Peyer's patch (tissue), 4 donors: ENCODE results near the gene RAB4B. TPM values are rescaled to one million over a fixed set of nuclear protein-coding genes. Genes with fewer than 3 reads are reported as not detected.
"Not testable (repeated sequence)": the region's sequence is repeated elsewhere in the genome, so short reads cannot be mapped to it uniquely, and the experiment has no call there.

ENCODE experiments used
- DNase-seq, 3 donors: peaks; one replicate each; pipeline ENCODE4 v3.0.0-alpha.2; 2017 to 2019
- H3K27ac ChIP-seq, 4 donors: fragments of 200-600 bp; sonication (generic); one replicate each; pipeline ENCODE4 v1.5.1; 2016 to 2019
- H3K27me3 ChIP-seq, 2 donors: fragments of 200-600 bp; sonication (generic); one replicate each; pipeline ENCODE4 v1.5.1; 2019
- H3K36me3 ChIP-seq, 3 donors: fragments of 200-600 bp; sonication (generic); one replicate each; pipeline ENCODE4 v1.5.1; 2016 to 2019
- H3K4me1 ChIP-seq, 4 donors: fragments of 200-600 bp; sonication (generic); one replicate each; pipeline ENCODE4 v1.5.1; 2016 to 2019
- H3K4me3 ChIP-seq, 4 donors: fragments of 200-600 bp; sonication (generic); 1 replicate in 3 of 4; 2 replicates in 1 of 4; pipeline ENCODE4 v1.5.1; 2016 to 2019; ENCODE audit warnings: mild to moderate bottlenecking in 1 of 4
- H3K9me3 ChIP-seq, 4 donors: fragments of 200-600 bp; sonication (generic); one replicate each; pipeline ENCODE4 v1.5.1; 2016 to 2019; ENCODE audit warnings: mild to moderate bottlenecking in 1 of 4
- CTCF ChIP-seq, 6 experiments: fragments of 450-650 bp in 4 of 6; fragments of 200-600 bp in 2 of 6; sonication (generic) in 1 of 6; IDR thresholded peaks; one replicate each; pipeline ENCODE4 v1.5.1; 2017 to 2019; ENCODE audit warnings: antibody characterized with exemption in 6 of 6, mild to moderate bottlenecking in 3 of 6, moderate library complexity in 1 of 6
- POLR2A ChIP-seq, 2 donors: fragments of 450-650 bp; IDR thresholded peaks; one replicate each; pipeline ENCODE4 v1.5.1; 2017; ENCODE audit warnings: antibody characterized with exemption in 2 of 2, mild to moderate bottlenecking in 2 of 2, moderate library complexity in 2 of 2
- total RNA-seq, 4 donors: library from RNA; depleted of rRNA; stranded (reverse); fragments of >200 nt; gene quantifications; one replicate each; pipeline ENCODE4 v1.1.0, GENCODE V29; 2016

Gene RAB4B
- total RNA-seq, 4 donors from 2014 or later, result 14.9 to 71.2 (median 51.3) TPM

- Histone ChIP-seq H3K4me3 (no peak overlapping the region), H3K27ac (no peak overlapping the region), H3K27me3 (no peaks in the 10 kb centered on the region), H3K36me3 (peaks cover 0 to 77% (median 2%) of the 10 kb centered on the region in 3 donors), H3K9me3 (no peaks in the 10 kb centered on the region), H3K4me1 (peaks cover 0 to 18% (median 10%) of the 10 kb centered on the region in 4 donors)
- DNase-seq, result no peak
- TF ChIP-seq CTCF (IDR thresholded peaks at IDR 0.05), result no peak
Measured at GRCh38 chr19:40759352-40759751, 18.7 kb upstream of the RAB4B start.

- Histone ChIP-seq H3K9me3 (no peaks in the 10 kb centered on the region), H3K4me3 (no peak overlapping the region), H3K4me1 (no peaks in the 10 kb centered on the region), H3K36me3 (peaks cover 0 to 94% (median 2%) of the 10 kb centered on the region in 3 donors), H3K27me3 (no peaks in the 10 kb centered on the region), H3K27ac (no peak overlapping the region)
- DNase-seq, result no peak
- TF ChIP-seq CTCF (IDR thresholded peaks at IDR 0.05) (no peak), POLR2A (IDR thresholded peaks at IDR 0.05) (no peak)
Measured at GRCh38 chr19:40762754-40763470, 15.1 kb upstream of the RAB4B start.

- no peak for TF ChIP-seq CTCF (IDR thresholded peaks at IDR 0.05)
- Histone ChIP-seq H3K36me3 (peaks cover 0 to 87% (median 2%) of the 10 kb centered on the region in 3 donors), H3K4me1 (no peaks in the 10 kb centered on the region), H3K27me3 (no peaks in the 10 kb centered on the region), H3K4me3 (no peak overlapping the region), H3K9me3 (no peaks in the 10 kb centered on the region), H3K27ac (no peak overlapping the region)
- no peak for DNase-seq
Measured at GRCh38 chr19:40763526-40763925, 14.5 kb upstream of the RAB4B start.

- DNase-seq, result no peak
- Histone ChIP-seq H3K9me3 (no peaks in the 10 kb centered on the region), H3K27me3 (no peaks in the 10 kb centered on the region), H3K4me1 (no peaks in the 10 kb centered on the region), H3K27ac (no peak overlapping the region), H3K36me3 (peaks cover 0 to 83% (median 2%) of the 10 kb centered on the region in 3 donors), H3K4me3 (no peak overlapping the region)
- TF ChIP-seq POLR2A (IDR thresholded peaks at IDR 0.05) (no peak), CTCF (IDR thresholded peaks at IDR 0.05) (no peak)
Measured at GRCh38 chr19:40763963-40764362, 14.1 kb upstream of the RAB4B start.

- not testable (repeated sequence) for H3K4me3 ChIP-seq, H3K27ac ChIP-seq, H3K9me3 ChIP-seq, H3K4me1 ChIP-seq, H3K27me3 ChIP-seq, DNase-seq
- peaks cover 0 to 66% (median 0%) of the 10 kb centered on the region in 3 donors for H3K36me3 ChIP-seq
Measured at GRCh38 chr19:40766385-40766784, 11.7 kb upstream of the RAB4B start.

- Histone ChIP-seq H3K4me3 (no peak overlapping the region), H3K9me3 (no peaks in the 10 kb centered on the region), H3K36me3 (peaks cover 0 to 42% (median 0%) of the 10 kb centered on the region in 3 donors), H3K27me3 (no peaks in the 10 kb centered on the region), H3K27ac (no peak overlapping the region), H3K4me1 (no peaks in the 10 kb centered on the region)
- TF ChIP-seq CTCF (IDR thresholded peaks at IDR 0.05) (no peak), POLR2A (IDR thresholded peaks at IDR 0.05) (no peak)
- no peak for DNase-seq
Measured at GRCh38 chr19:40768869-40769268, 9.2 kb upstream of the RAB4B start.

GRCh38 chr19:40771101-40771862 is 6.8 kb upstream of the RAB4B start:
- DNase-seq, H3K27ac ChIP-seq, H3K4me1 ChIP-seq, H3K4me3 ChIP-seq, H3K9me3 ChIP-seq, H3K27me3 ChIP-seq: not testable (repeated sequence)
- H3K36me3 ChIP-seq, result peaks cover 0 to 18% (median 0%) of the 10 kb centered on the region in 3 donors
